Sigmoid colon (tissue), 4 donors: Measurements from ENCODE around the gene WDTC1.

Experiments used
- CTCF ChIP-seq, 4 experiments: fragments of 450-650 bp in 3 of 4; fragments of 200-600 bp in 1 of 4; IDR thresholded peaks; one replicate each; pipeline ENCODE4 v1.5.1; 2016 to 2019; ENCODE audit warnings: antibody characterized with exemption in 4 of 4, mild to moderate bottlenecking in 3 of 4, moderate library complexity in 2 of 4
- EP300 ChIP-seq, 4 donors: sonication (generic); formaldehyde crosslinking; IDR thresholded peaks; one replicate each; pipeline ENCODE4 v1.6.1; 2017; ENCODE audit warnings: antibody characterized with exemption in 4 of 4
- POLR2A ChIP-seq, 2 donors: fragments of 450-650 bp; IDR thresholded peaks; one replicate each; pipeline ENCODE4 v1.6.1; 2016; ENCODE audit warnings: antibody characterized with exemption in 2 of 2, mild to moderate bottlenecking in 2 of 2, moderate library complexity in 2 of 2
- POLR2AphosphoS5 ChIP-seq, 4 donors: sonication (generic); formaldehyde crosslinking; IDR thresholded peaks; one replicate each; pipeline ENCODE4 v1.6.1; 2017; ENCODE audit warnings: antibody characterized with exemption in 4 of 4

GRCh38 chr1:27318136-27318535, 83.7 kb downstream of the WDTC1 start:
- no peak for TF ChIP-seq POLR2A (IDR thresholded peaks at IDR 0.05)
- no peak for TF ChIP-seq CTCF (IDR thresholded peaks at IDR 0.05)
- TF ChIP-seq EP300 (IDR thresholded peaks at IDR 0.05) = no peak
- TF ChIP-seq POLR2AphosphoS5 (IDR thresholded peaks at IDR 0.05) = no peak
